Caco-2 (cell line): ENCODE data around the gene ARL6IP4. TPM values are rescaled to one million over a fixed set of nuclear protein-coding genes. Genes with fewer than 3 reads are reported as not detected.

Experiments used
- BruUV-seq: library from RNA; stranded (reverse); fragments of 400-500 nt; replicated peaks from 2 replicates; lab custom pipeline; 2021; lab: Mats Ljungman, UMichigan
- CTCF ChIA-PET: fragments of 300-600 bp; sonication (Branson Sonifier 250); formaldehyde crosslinking; loops from one replicate; lab custom pipeline; 2022; ENCODE audit warnings: antibody characterized with exemption; lab: Charles Lee
- POLR2A ChIA-PET: fragments of 300-600 bp; sonication (Branson Sonifier 250); formaldehyde crosslinking; loops from one replicate; lab custom pipeline; 2022; ENCODE audit warnings: antibody characterized with exemption; lab: Charles Lee
- DNase-seq, 2 experiments: peaks; one replicate each; pipeline versions ENCODE4 v3.0.0 to v3.0.0-alpha.2; 2020 to 2022
- H3K27me3 ChIP-seq: replicated peaks from 2 replicates; pipeline ENCODE4 v1.6.0; 2011; ENCODE audit warnings: low read length; ENCODE audit not compliant: control insufficient read depth, insufficient read depth
- H3K36me3 ChIP-seq: 2 replicates; pipeline ENCODE4 v1.5.1; 2011; ENCODE audit warnings: low read length; ENCODE audit not compliant: control insufficient read depth, insufficient read depth
- H3K4me1 ChIP-seq: fragments of 250-450 bp; sonication (Bioruptor Pico); 2 replicates; pipeline ENCODE4 v1.5.1; 2020; ENCODE audit warnings: mild to moderate bottlenecking
- H3K4me3 ChIP-seq: 2 replicates; pipeline ENCODE4 v1.5.1; 2011; ENCODE audit warnings: low read depth, mild to moderate bottlenecking, control low read depth, low read length
- H3K9me3 ChIP-seq: fragments of 250-450 bp; sonication (Bioruptor Pico); 2 replicates; pipeline ENCODE4 v1.5.1; 2020; ENCODE audit warnings: mild to moderate bottlenecking, moderate library complexity
- H3K27ac Mint-ChIP-seq: one replicate; pipeline ENCODE4 v1.8.0; 2022; ENCODE audit warnings: mixed read lengths; ENCODE audit not compliant: unreplicated experiment
- H3K27me3 Mint-ChIP-seq: one replicate; pipeline ENCODE4 v1.8.0; 2022; ENCODE audit warnings: mixed read lengths; ENCODE audit not compliant: insufficient read depth, unreplicated experiment
- H3K36me3 Mint-ChIP-seq: one replicate; pipeline ENCODE4 v1.8.0; 2022; ENCODE audit warnings: mild to moderate bottlenecking, mixed read lengths; ENCODE audit not compliant: insufficient read depth, unreplicated experiment
- H3K4me1 Mint-ChIP-seq: one replicate; pipeline ENCODE4 v1.8.0; 2022; ENCODE audit warnings: low read depth, mixed read lengths; ENCODE audit not compliant: unreplicated experiment
- H3K4me3 Mint-ChIP-seq: one replicate; pipeline ENCODE4 v1.8.0; 2022; ENCODE audit warnings: mild to moderate bottlenecking, moderate library complexity, mixed read lengths; ENCODE audit not compliant: unreplicated experiment
- H3K9me3 Mint-ChIP-seq: one replicate; pipeline ENCODE4 v1.8.0; 2022; ENCODE audit warnings: mixed read lengths; ENCODE audit not compliant: unreplicated experiment
- intact Hi-C: fragments of 100-400 bp; cut with micrococcal nuclease; formaldehyde crosslinking; loops from one replicate; pipeline ENCODE4 v1.10.0; 2022; ENCODE audit not compliant: unreplicated experiment
- total RNA-seq: library from RNA; stranded (reverse); gene quantifications from 2 replicates; pipeline ENCODE4 v1.2.3, GENCODE V29; 2022
- TF ChIP-seq, protein P1 (sequence below), 2 experiments: fragments of 200-600 bp in 1 of 2; IDR thresholded peaks; 1 replicate in 1 of 2; 2 replicates in 1 of 2; pipeline versions ENCODE4 v1.5.1 to v1.8.0; 2011 to 2022; ENCODE audit warnings: antibody characterized with exemption in 1 of 2, control low read depth in 1 of 2, inconsistent platforms in 1 of 2, low read depth in 1 of 2, low read length in 1 of 2, mild to moderate bottlenecking in 1 of 2, moderate library complexity in 1 of 2; ENCODE audit not compliant: insufficient read depth in 1 of 2, severe bottlenecking in 1 of 2, unreplicated experiment in 1 of 2

Gene ARL6IP4
- total RNA-seq, 1 experiment from 2014 or later = 103 TPM

- intact Hi-C loops = loop anchor here (1.0 kb wide), 1 partner anchor 7 kb away; no protein-coding TSS in a partner anchor
- no TSS peak for BruUV-seq
- no peaks in the 10 kb centered on the region for H3K9me3 Mint-ChIP-seq
- ChIA-PET CTCF (interaction anchor here (0.9 kb wide), 2 partner anchors 8 to 12 kb away, joined by 3 to 4 read pairs; partner anchors contain the start of gene OGFOD2), POLR2A (interaction anchor here (0.6 to 1.2 kb wide), 7 partner anchors 8 to 266 kb away, joined by 3 to 9 read pairs (median 3); partner anchors contain the start of genes MPHOSPH9, MTRFR and OGFOD2)
- no peak for DNase-seq
- peak overlapping the region; percentile 33 for H3K27ac Mint-ChIP-seq
- Histone ChIP-seq H3K27me3 (no peaks in the 10 kb centered on the region), H3K4me1 (peaks cover 8% of the 10 kb centered on the region; the same call in 1 of the 2 replicates), H3K9me3 (no peaks in the 10 kb centered on the region), H3K4me3 (no peak overlapping the region), H3K36me3 (no peaks in the 10 kb centered on the region)
- H3K4me1 Mint-ChIP-seq = peaks cover 5% of the 10 kb centered on the region
- H3K36me3 Mint-ChIP-seq = peaks cover 5% of the 10 kb centered on the region
- TF ChIP-seq, protein P1, sequence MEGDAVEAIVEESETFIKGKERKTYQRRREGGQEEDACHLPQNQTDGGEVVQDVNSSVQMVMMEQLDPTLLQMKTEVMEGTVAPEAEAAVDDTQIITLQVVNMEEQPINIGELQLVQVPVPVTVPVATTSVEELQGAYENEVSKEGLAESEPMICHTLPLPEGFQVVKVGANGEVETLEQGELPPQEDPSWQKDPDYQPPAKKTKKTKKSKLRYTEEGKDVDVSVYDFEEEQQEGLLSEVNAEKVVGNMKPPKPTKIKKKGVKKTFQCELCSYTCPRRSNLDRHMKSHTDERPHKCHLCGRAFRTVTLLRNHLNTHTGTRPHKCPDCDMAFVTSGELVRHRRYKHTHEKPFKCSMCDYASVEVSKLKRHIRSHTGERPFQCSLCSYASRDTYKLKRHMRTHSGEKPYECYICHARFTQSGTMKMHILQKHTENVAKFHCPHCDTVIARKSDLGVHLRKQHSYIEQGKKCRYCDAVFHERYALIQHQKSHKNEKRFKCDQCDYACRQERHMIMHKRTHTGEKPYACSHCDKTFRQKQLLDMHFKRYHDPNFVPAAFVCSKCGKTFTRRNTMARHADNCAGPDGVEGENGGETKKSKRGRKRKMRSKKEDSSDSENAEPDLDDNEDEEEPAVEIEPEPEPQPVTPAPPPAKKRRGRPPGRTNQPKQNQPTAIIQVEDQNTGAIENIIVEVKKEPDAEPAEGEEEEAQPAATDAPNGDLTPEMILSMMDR (IDR thresholded peaks at IDR 0.05; ENCODE audit: insufficient read depth in 1 of 2, low read depth in 1 of 2, low read length in 1 of 2, severe bottlenecking in 1 of 2, unreplicated experiment in 1 of 2) = no peak
- H3K27me3 Mint-ChIP-seq = no peaks in the 10 kb centered on the region
- H3K4me3 Mint-ChIP-seq = peak overlapping the region; percentile 68
Observed at GRCh38 chr12:122966743-122967550, 13.5 kb upstream of the ARL6IP4 start.

GRCh38 chr12:122968104-122968503 is 12.4 kb upstream of the ARL6IP4 start:
- no peaks in the 10 kb centered on the region for H3K27me3 ChIP-seq
- intact Hi-C loops = no loop called here
- H3K4me3 ChIP-seq = no peak overlapping the region
- Mint-ChIP-seq H3K4me1 (peaks cover 5% of the 10 kb centered on the region), H3K27me3 (no peaks in the 10 kb centered on the region), H3K36me3 (peaks cover 5% of the 10 kb centered on the region), H3K9me3 (no peaks in the 10 kb centered on the region), H3K27ac (no peak overlapping the region), H3K4me3 (no peak overlapping the region)
- CTCF ChIA-PET = no interaction called here
- no peaks in the 10 kb centered on the region for H3K9me3 ChIP-seq
- POLR2A ChIA-PET = no interaction called here
- H3K36me3 ChIP-seq = no peaks in the 10 kb centered on the region
- no TSS peak for BruUV-seq
- no peak for DNase-seq
- TF ChIP-seq, protein P1 (IDR thresholded peaks at IDR 0.05; ENCODE audit: insufficient read depth in 1 of 2, low read depth in 1 of 2, low read length in 1 of 2, severe bottlenecking in 1 of 2, unreplicated experiment in 1 of 2) = no peak
- peaks cover 8% of the 10 kb centered on the region; the same call in 1 of the 2 replicates for H3K4me1 ChIP-seq

DNA sequence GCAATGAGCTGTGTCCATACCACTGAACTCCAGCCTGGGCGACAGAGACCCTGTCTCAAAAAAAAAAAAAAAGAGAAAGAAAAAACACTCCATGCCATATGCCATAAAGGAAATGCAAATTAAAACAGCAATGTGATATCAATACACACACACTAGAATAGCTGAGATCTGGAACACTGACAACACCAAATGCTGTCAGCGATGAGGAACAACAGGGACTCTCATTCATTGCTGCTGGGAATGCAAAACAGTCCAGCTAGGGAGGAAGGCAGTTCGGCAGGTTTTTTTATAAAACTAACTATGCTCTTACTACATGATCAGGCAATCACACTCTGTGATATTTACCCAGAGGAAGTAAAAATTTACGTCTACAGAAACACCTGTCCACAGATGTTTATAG is 10.8 kb upstream of the ARL6IP4 start:
- no peaks in the 10 kb centered on the region for H3K36me3 ChIP-seq
- no peaks in the 10 kb centered on the region for H3K9me3 Mint-ChIP-seq
- DNase-seq = no peak
- H3K27me3 ChIP-seq = no peaks in the 10 kb centered on the region
- no peaks in the 10 kb centered on the region for H3K27me3 Mint-ChIP-seq
- no peak overlapping the region for H3K4me3 Mint-ChIP-seq
- H3K36me3 Mint-ChIP-seq = peaks cover 14% of the 10 kb centered on the region
- intact Hi-C loops = no loop called here
- H3K4me1 ChIP-seq = peaks cover 5% of the 10 kb centered on the region; the same call in 1 of the 2 replicates
- H3K9me3 ChIP-seq = no peaks in the 10 kb centered on the region
- TF ChIP-seq, protein P1 (IDR thresholded peaks at IDR 0.05; ENCODE audit: insufficient read depth in 1 of 2, low read depth in 1 of 2, low read length in 1 of 2, severe bottlenecking in 1 of 2, unreplicated experiment in 1 of 2) = no peak
- H3K27ac Mint-ChIP-seq = no peak overlapping the region
- peaks cover 5% of the 10 kb centered on the region for H3K4me1 Mint-ChIP-seq
- no peak overlapping the region for H3K4me3 ChIP-seq
- ChIA-PET POLR2A (no interaction called here), CTCF (interaction anchor here (0.7 kb wide), 1 partner anchor 11 kb away, joined by 4 read pairs; the partner anchor contains the start of gene ARL6IP4)
- BruUV-seq = no TSS peak
